PC-3 (cell line): ENCODE results near the gene SHF. TPM values are rescaled to one million over a fixed set of nuclear protein-coding genes. Genes with fewer than 3 reads are reported as not detected.

Source experiments
- ATAC-seq: fragments of 200-7000 bp; cut with Tn5 transposase; 2 replicates; pipeline ENCODE4 v1.9.1; 2020; ENCODE audit warnings: mild to moderate bottlenecking, moderate library complexity
- BruUV-seq: library from RNA; stranded (reverse); fragments of 400-500 nt; replicated peaks from 2 replicates; lab custom pipeline; 2021; lab: Mats Ljungman, UMichigan
- CTCF ChIA-PET: fragments of 300-600 bp; sonication (Branson Sonifier 250); formaldehyde crosslinking; loops from one replicate; lab custom pipeline; 2022; ENCODE audit warnings: antibody characterized with exemption; lab: Charles Lee
- POLR2A ChIA-PET: fragments of 300-600 bp; sonication (Branson Sonifier 250); formaldehyde crosslinking; loops from one replicate; lab custom pipeline; 2022; ENCODE audit warnings: antibody characterized with exemption; ENCODE audit not compliant: unreplicated experiment; lab: Charles Lee
- DNase-seq: peaks from one replicate; pipeline ENCODE4 v3.0.0-alpha.2; 2015
- H2AFZ ChIP-seq: fragments of 300-600 bp; sonication (generic); 2 replicates; pipeline ENCODE4 v1.6.0; 2016; ENCODE audit warnings: antibody characterized with exemption, low read length
- H3F3A ChIP-seq: fragments of 300-600 bp; sonication (generic); one replicate; pipeline ENCODE4 v1.6.0; 2017; ENCODE audit warnings: antibody characterized with exemption, low read length, control low read depth, mild to moderate bottlenecking; ENCODE audit not compliant: unreplicated experiment
- H3K27ac ChIP-seq: fragments of 300-600 bp; sonication (generic); 2 replicates; pipeline ENCODE4 v1.5.1; 2016; ENCODE audit warnings: mild to moderate bottlenecking, low read length
- H3K27me3 ChIP-seq: fragments of 300-600 bp; sonication (generic); 2 replicates; pipeline ENCODE4 v1.6.1; 2016; ENCODE audit warnings: low read length, mixed read lengths
- H3K36me3 ChIP-seq: fragments of 300-600 bp; sonication (generic); 2 replicates; pipeline ENCODE4 v1.6.1; 2016; ENCODE audit warnings: low read depth, mixed run types, low read length, mixed read lengths
- H3K4me1 ChIP-seq: fragments of 300-600 bp; sonication (generic); 2 replicates; pipeline ENCODE4 v1.5.1; 2016; ENCODE audit warnings: low read length; ENCODE audit not compliant: insufficient read depth
- H3K4me2 ChIP-seq: fragments of 300-600 bp; sonication (generic); 2 replicates; pipeline ENCODE4 v1.6.0; 2016; ENCODE audit warnings: low read length
- H3K4me3 ChIP-seq: fragments of 300-600 bp; sonication (generic); 2 replicates; pipeline ENCODE4 v1.5.1; 2016; ENCODE audit warnings: mild to moderate bottlenecking, low read length, mixed read lengths
- H3K79me2 ChIP-seq: fragments of 300-600 bp; sonication (generic); 2 replicates; pipeline ENCODE4 v1.6.1; 2017; ENCODE audit warnings: low read length, mixed read lengths
- H3K9ac ChIP-seq: fragments of 300-600 bp; sonication (generic); 2 replicates; pipeline ENCODE4 v1.6.0; 2016; ENCODE audit warnings: mild to moderate bottlenecking, low read length
- H3K9me2 ChIP-seq: fragments of 300-600 bp; sonication (generic); replicated peaks from 2 replicates; pipeline ENCODE4 v1.6.1; 2016; ENCODE audit warnings: mixed run types, low read length, mixed read lengths
- H3K9me3 ChIP-seq: fragments of 300-600 bp; sonication (generic); 2 replicates; pipeline ENCODE4 v1.6.1; 2016; ENCODE audit warnings: low read length, mixed read lengths
- H4K20me1 ChIP-seq: fragments of 300-600 bp; sonication (generic); 2 replicates; pipeline ENCODE4 v1.6.1; 2016; ENCODE audit warnings: low read length, mixed read lengths
- EZH2 ChIP-seq: fragments of 300-600 bp; sonication (generic); IDR thresholded peaks from one replicate; pipeline ENCODE4 v1.6.1; 2017; ENCODE audit warnings: antibody characterized with exemption, mild to moderate bottlenecking, low read length; ENCODE audit not compliant: unreplicated experiment
- EZH2phosphoT487 ChIP-seq: fragments of 300-600 bp; sonication (generic); IDR thresholded peaks from 2 replicates; pipeline ENCODE4 v1.6.1; 2018; ENCODE audit warnings: mild to moderate bottlenecking, antibody characterized with exemption, low read length, borderline replicate concordance
- intact Hi-C: fragments of 100-400 bp; cut with micrococcal nuclease; formaldehyde crosslinking; loops from 2 replicates; pipeline ENCODE4 v1.9.0; 2023
- total RNA-seq: library from RNA; depleted of rRNA; stranded (reverse); fragments of >200 nt; gene quantifications from 2 replicates; pipeline ENCODE4 v1.2.3, GENCODE V29; 2014
- TF ChIP-seq, protein P1 (sequence below): fragments of 300-600 bp; sonication (generic); conservative IDR thresholded peaks from 2 replicates; pipeline ENCODE4 v1.5.1; 2017; ENCODE audit warnings: antibody characterized with exemption, low read depth, mild to moderate bottlenecking, low read length

SHF gene
- total RNA-seq, 1 experiment from 2014 or later, result 1.2 TPM

DNA sequence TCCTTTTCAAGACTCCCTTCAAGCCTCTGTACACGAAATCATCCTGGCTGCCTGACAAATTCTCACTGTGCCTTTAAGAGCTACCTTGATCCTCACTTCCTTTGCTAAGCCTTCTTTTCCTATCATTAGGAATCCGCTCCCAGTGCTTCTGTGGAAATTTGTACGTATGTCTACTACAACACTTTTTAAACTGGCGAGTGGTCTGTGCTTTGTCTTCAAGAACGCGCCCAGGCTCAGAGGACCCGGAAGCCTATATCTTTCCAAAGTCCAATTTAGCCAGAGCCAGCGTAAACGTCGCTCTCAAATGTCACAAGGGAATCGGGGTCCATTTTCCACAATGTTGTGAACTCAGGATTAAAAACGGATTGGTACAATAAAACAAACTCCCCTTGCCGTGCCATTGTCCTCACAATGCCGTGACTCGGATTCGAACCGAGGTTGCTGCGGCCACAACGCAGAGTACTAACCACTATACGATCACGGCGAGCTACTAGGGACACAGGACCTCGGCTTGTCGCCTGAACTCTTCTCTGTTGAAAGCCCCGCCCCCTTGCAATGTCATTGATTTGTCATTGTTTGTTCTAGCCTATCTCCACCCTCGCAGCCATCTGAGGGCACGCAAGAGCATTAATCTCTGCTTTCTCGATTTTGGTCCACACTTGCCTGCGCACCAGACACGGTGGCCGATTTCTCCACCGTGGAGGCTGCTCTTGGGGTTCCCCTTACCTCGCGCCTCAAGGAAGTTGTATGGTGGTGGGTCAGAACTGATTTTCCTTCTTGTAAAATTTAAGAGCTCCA, 12.4 kb upstream of the SHF start:
- peak overlapping the region; percentile 92 for H3K4me3 ChIP-seq
- no peaks in the 10 kb centered on the region for H3K9me2 ChIP-seq
- H3K9me3 ChIP-seq, result no peaks in the 10 kb centered on the region
- H4K20me1 ChIP-seq, result no peaks in the 10 kb centered on the region
- BruUV-seq, result TSS peak; percentile 100
- POLR2A ChIA-PET, result interaction anchor here (0.6 kb wide), 1 partner anchor 79 kb away, joined by 5 read pairs; no protein-coding TSS in a partner anchor
- ATAC-seq (peak; percentile 62), DNase-seq (peak; percentile 97)
- H3K27me3 ChIP-seq, result no peaks in the 10 kb centered on the region
- 0 out of 2 replicates have a peak, but pooled peaks cover 4% of the 10 kb centered on the region for H3K4me1 ChIP-seq
- intact Hi-C loops, result loop anchor here (1.0 to 10.0 kb wide), 3 partner anchors 75 to 255 kb away; partner anchors contain the start of genes DUOX1 and DUOXA1
- TF ChIP-seq, protein P1, sequence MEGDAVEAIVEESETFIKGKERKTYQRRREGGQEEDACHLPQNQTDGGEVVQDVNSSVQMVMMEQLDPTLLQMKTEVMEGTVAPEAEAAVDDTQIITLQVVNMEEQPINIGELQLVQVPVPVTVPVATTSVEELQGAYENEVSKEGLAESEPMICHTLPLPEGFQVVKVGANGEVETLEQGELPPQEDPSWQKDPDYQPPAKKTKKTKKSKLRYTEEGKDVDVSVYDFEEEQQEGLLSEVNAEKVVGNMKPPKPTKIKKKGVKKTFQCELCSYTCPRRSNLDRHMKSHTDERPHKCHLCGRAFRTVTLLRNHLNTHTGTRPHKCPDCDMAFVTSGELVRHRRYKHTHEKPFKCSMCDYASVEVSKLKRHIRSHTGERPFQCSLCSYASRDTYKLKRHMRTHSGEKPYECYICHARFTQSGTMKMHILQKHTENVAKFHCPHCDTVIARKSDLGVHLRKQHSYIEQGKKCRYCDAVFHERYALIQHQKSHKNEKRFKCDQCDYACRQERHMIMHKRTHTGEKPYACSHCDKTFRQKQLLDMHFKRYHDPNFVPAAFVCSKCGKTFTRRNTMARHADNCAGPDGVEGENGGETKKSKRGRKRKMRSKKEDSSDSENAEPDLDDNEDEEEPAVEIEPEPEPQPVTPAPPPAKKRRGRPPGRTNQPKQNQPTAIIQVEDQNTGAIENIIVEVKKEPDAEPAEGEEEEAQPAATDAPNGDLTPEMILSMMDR, result no peak
- TF ChIP-seq EZH2phosphoT487 (no peak), EZH2 (no peak)
- no peaks in the 10 kb centered on the region for H3K36me3 ChIP-seq
- H2AFZ ChIP-seq, result peak overlapping the region; percentile 94
- H3K4me2 ChIP-seq, result peak overlapping the region; percentile 94
- H3K27ac ChIP-seq, result peak overlapping the region; percentile 86
- H3K79me2 ChIP-seq, result no peaks in the 10 kb centered on the region
- H3K9ac ChIP-seq, result peak overlapping the region; percentile 89
- peaks cover 3% of the 10 kb centered on the region for H3F3A ChIP-seq
- CTCF ChIA-PET, result interaction anchor here (0.6 to 5.8 kb wide), 4 partner anchors 14 to 82 kb away, joined by 3 to 36 read pairs (median 11); no protein-coding TSS in a partner anchor

DNA sequence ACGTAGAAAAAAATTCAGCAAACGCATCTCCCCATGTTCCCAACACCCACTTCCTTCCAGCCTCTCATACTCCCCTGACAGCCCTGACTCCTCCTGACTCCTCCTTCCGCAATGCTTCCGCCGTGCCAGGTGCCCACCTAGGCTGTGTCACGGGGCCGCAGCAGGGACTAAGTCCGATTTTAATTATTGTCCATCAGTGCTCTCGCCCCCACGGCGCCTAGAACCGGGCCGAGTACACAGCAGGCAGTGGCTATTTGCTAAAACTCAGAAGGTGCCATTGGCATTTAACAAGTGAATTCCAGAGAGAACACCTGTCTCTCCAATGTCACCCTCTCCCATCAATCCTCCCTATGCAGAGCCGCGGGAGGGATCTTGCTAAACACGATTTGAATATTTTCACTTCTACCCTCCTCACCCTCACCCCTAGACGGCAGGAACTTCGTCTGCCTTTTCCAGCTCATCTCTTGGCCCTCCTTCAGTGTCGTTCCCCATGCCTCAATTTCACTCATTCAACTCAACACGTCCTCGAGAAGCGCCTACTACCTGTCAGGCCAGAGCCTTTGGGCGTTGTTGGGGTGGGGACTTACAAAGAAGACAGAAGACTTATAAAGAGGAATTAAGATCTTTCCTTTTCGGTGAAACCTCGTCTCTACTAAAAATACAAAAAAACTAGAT, 11.5 kb upstream of the SHF start:
- Histone ChIP-seq H3K9me3 (no peaks in the 10 kb centered on the region), H3K9ac (peak overlapping the region; percentile 19), H3K4me1 (0 out of 2 replicates have a peak, but pooled peaks cover 4% of the 10 kb centered on the region), H3K27ac (peak overlapping the region; percentile 86; the same call in 1 of the 2 replicates), H3K4me2 (peak overlapping the region; percentile 94), H3K27me3 (no peaks in the 10 kb centered on the region), H3K36me3 (no peaks in the 10 kb centered on the region), H3F3A (peaks cover 3% of the 10 kb centered on the region), H2AFZ (peak overlapping the region; percentile 94), H3K4me3 (peak overlapping the region; percentile 92), H4K20me1 (no peaks in the 10 kb centered on the region), H3K79me2 (no peaks in the 10 kb centered on the region), H3K9me2 (no peaks in the 10 kb centered on the region)
- POLR2A ChIA-PET, result no interaction called here
- ATAC-seq (no peak), DNase-seq (peak; percentile 26)
- intact Hi-C loops, result no loop called here
- TF ChIP-seq EZH2phosphoT487 (no peak), EZH2 (no peak)
- TF ChIP-seq, protein P1, result no peak; the same call in 1 of the 2 replicates
- no TSS peak for BruUV-seq
- CTCF ChIA-PET, result interaction anchor here (1.3 to 1.5 kb wide), 2 partner anchors 36 to 81 kb away, joined by 5 to 8 read pairs; no protein-coding TSS in a partner anchor
